ENCODE measurements around the gene SLC4A2.

The SLC4A2 gene

DNA sequence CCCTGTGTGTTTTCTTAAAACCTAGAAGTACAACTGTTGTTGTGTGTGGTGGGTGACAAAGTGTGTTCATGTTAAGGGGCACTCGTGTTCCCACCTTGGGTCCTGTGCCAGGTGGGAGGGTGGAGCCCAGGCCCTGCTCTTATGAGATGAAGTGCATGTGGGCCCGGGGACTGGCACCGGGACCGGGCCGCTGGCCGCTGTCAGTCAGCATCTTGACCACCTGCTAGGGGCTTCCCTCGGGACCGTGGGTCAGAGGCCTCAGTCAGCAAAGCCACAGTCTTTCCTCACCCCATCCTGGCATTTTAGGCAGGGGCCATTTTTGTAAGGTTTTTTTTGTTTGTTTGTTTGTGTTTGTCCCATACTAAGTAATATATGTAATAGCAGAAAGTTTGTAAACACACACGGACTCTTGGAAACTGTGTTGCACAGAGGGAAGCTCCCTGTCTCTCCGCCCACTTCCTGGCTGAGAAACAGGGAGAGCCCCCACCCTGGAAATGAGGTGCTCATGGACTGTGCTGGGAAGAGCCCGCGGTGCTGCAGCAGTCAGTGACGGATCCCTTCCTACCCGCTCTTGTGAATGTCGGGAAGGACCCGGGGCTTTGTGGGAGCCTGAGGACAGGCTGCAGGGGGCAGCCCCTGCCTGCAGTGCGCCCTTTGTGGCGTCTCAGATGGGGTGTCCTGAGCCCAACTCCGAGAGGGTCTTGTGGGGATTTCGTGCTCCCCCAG, 40.3 kb downstream of the SLC4A2 start:
- peaks cover 60% of the 10 kb centered on the region for H4K20me1 ChIP-seq (ENCODE audit: insufficient read depth, low read length)
- H3K79me2 ChIP-seq (ENCODE audit: low read length) = peaks cover 67% of the 10 kb centered on the region
- no peak overlapping the region for H3K4me2 ChIP-seq (ENCODE audit: low read length)
- H3K9ac ChIP-seq (ENCODE audit: low read length) = no peak overlapping the region
- TF ChIP-seq, protein P1, sequence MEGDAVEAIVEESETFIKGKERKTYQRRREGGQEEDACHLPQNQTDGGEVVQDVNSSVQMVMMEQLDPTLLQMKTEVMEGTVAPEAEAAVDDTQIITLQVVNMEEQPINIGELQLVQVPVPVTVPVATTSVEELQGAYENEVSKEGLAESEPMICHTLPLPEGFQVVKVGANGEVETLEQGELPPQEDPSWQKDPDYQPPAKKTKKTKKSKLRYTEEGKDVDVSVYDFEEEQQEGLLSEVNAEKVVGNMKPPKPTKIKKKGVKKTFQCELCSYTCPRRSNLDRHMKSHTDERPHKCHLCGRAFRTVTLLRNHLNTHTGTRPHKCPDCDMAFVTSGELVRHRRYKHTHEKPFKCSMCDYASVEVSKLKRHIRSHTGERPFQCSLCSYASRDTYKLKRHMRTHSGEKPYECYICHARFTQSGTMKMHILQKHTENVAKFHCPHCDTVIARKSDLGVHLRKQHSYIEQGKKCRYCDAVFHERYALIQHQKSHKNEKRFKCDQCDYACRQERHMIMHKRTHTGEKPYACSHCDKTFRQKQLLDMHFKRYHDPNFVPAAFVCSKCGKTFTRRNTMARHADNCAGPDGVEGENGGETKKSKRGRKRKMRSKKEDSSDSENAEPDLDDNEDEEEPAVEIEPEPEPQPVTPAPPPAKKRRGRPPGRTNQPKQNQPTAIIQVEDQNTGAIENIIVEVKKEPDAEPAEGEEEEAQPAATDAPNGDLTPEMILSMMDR (IDR thresholded peaks at IDR 0.05; ENCODE audit: low read depth, low read length) = no peak
- no peak for TF ChIP-seq EZH2phosphoT487 (IDR thresholded peaks at IDR 0.05; ENCODE audit: low read depth)
- H3K4me3 ChIP-seq (ENCODE audit: low read length) = no peak overlapping the region
- H3K4me1 ChIP-seq (ENCODE audit: low read length) = no peaks in the 10 kb centered on the region
- H2AFZ ChIP-seq (ENCODE audit: low read depth, low read length) = no peak overlapping the region
- no peaks in the 10 kb centered on the region for H3K9me3 ChIP-seq (ENCODE audit: insufficient read depth, low read length)
- H3K27ac ChIP-seq (ENCODE audit: low read length) = no peak overlapping the region
- H3K36me3 ChIP-seq (replicated peaks; ENCODE audit: low read depth, low read length) = peaks cover 5% of the 10 kb centered on the region
- H3K27me3 ChIP-seq (ENCODE audit: low read depth, low read length) = no peaks in the 10 kb centered on the region

DNA sequence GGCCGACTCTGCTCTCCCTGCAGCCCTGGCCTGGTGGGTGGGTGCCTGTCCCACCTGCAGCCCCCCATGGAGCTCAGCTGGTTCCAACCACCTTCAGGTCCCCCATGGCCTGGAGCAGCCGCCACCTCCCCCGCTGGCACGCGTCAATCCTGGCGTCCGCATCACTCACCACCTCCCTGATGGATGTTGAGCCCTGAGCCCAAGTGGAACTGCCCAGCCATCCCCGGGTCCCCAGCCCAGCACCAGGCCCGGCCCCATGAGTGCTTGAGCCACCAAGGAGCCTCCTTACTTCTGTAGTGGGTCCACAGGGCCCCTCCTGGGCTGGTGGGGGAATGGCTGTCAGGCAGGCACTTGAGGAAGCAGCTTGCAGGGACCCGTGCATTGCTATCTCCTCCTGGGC, 41.5 kb downstream of the SLC4A2 start:
- no peak overlapping the region for H3K27ac ChIP-seq (ENCODE audit: low read length)
- H3K79me2 ChIP-seq (ENCODE audit: low read length) = peaks cover 56% of the 10 kb centered on the region
- H3K36me3 ChIP-seq (replicated peaks; ENCODE audit: low read depth, low read length) = peaks cover 3% of the 10 kb centered on the region
- no peak overlapping the region for H3K4me3 ChIP-seq (ENCODE audit: low read length)
- no peak for TF ChIP-seq EZH2phosphoT487 (IDR thresholded peaks at IDR 0.05; ENCODE audit: low read depth)
- TF ChIP-seq, protein P1 (IDR thresholded peaks at IDR 0.05; ENCODE audit: low read depth, low read length) = no peak
- no peak overlapping the region for H3K4me2 ChIP-seq (ENCODE audit: low read length)
- H3K9me3 ChIP-seq (ENCODE audit: insufficient read depth, low read length) = no peaks in the 10 kb centered on the region
- H3K4me1 ChIP-seq (ENCODE audit: low read length) = no peaks in the 10 kb centered on the region
- no peaks in the 10 kb centered on the region for H3K27me3 ChIP-seq (ENCODE audit: low read depth, low read length)
- no peak overlapping the region for H2AFZ ChIP-seq (ENCODE audit: low read depth, low read length)
- H3K9ac ChIP-seq (ENCODE audit: low read length) = no peak overlapping the region
- peaks cover 48% of the 10 kb centered on the region for H4K20me1 ChIP-seq (ENCODE audit: insufficient read depth, low read length)

DNA sequence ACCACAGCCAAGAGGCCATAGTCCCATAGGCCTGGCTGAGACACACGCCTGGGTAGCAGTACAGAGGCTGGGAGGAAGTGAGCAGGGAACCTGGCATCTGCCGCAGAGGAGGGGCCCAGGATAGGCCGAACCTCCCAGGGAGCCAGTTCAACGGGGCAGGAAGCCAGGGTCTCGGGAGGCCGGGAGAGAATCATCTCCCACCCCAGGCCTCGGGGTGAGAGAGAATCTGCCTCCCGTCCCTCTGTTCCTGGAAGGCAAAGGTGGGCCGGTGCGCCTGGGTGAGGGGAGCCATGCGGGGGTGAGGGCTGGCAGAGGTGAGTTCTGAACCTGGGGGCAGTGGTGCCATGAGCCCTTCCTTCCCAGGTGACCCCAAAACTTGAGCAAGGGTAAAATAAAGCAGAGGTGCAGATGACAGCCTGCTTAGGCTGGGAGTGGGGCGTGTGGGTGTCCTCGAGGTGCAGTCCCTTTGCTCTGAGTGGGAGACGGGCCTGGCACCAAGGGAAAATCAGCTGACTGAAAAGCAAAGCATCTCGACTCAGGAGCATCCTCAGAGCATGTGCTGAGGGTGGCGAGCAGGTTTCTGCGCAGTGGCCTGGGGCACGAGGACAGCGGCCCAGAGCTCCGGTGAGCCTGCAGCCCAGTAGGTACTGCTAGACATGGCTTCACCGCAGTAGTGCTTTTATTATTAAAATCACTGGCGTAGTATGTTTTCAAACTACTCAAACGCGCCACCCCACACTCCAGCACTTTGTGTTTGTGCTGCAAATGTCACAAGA, 42.4 kb downstream of the SLC4A2 start:
- Histone ChIP-seq H3K36me3 (replicated peaks; ENCODE audit: low read depth, low read length) (no peaks in the 10 kb centered on the region), H4K20me1 (ENCODE audit: insufficient read depth, low read length) (peaks cover 45% of the 10 kb centered on the region), H3K9ac (ENCODE audit: low read length) (no peak overlapping the region), H3K9me3 (ENCODE audit: insufficient read depth, low read length) (no peaks in the 10 kb centered on the region), H3K4me1 (ENCODE audit: low read length) (no peaks in the 10 kb centered on the region), H3K79me2 (ENCODE audit: low read length) (peaks cover 48% of the 10 kb centered on the region), H2AFZ (ENCODE audit: low read depth, low read length) (no peak overlapping the region), H3K27me3 (ENCODE audit: low read depth, low read length) (no peaks in the 10 kb centered on the region), H3K4me3 (ENCODE audit: low read length) (no peak overlapping the region), H3K27ac (ENCODE audit: low read length) (no peak overlapping the region), H3K4me2 (ENCODE audit: low read length) (no peak overlapping the region)
- no peak for TF ChIP-seq EZH2phosphoT487 (IDR thresholded peaks at IDR 0.05; ENCODE audit: low read depth)
- TF ChIP-seq, protein P1 (IDR thresholded peaks at IDR 0.05; ENCODE audit: low read depth, low read length) = no peak

DNA sequence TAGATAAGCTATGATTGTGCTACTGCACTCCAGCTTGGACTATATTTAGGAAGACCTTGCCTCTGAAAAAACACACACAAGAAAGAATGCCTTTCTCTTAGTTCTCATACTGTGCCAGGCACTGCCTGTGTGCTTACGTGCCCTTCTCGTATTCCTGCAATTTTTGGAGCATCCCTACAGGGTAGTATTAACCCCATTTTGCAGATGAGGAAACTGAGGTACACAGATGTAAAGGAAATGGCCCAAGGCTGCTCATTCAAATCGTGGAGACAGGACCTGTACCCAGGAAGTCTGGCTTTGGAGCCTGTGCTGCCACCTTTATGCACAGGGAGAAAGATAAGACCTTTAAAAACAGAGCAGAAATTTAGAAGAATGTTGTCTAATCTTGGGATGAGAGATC, 43.6 kb downstream of the SLC4A2 start:
- no peaks in the 10 kb centered on the region for H3K36me3 ChIP-seq (replicated peaks; ENCODE audit: low read depth, low read length)
- no peak overlapping the region for H3K9ac ChIP-seq (ENCODE audit: low read length)
- no peaks in the 10 kb centered on the region for H3K4me1 ChIP-seq (ENCODE audit: low read length)
- TF ChIP-seq, protein P1 (IDR thresholded peaks at IDR 0.05; ENCODE audit: low read depth, low read length) = no peak
- TF ChIP-seq EZH2phosphoT487 (IDR thresholded peaks at IDR 0.05; ENCODE audit: low read depth) = no peak
- no peaks in the 10 kb centered on the region for H3K27me3 ChIP-seq (ENCODE audit: low read depth, low read length)
- no peak overlapping the region for H3K4me2 ChIP-seq (ENCODE audit: low read length)
- no peaks in the 10 kb centered on the region for H3K9me3 ChIP-seq (ENCODE audit: insufficient read depth, low read length)
- H3K79me2 ChIP-seq (ENCODE audit: low read length) = peaks cover 40% of the 10 kb centered on the region
- H3K27ac ChIP-seq (ENCODE audit: low read length) = no peak overlapping the region
- no peak overlapping the region for H2AFZ ChIP-seq (ENCODE audit: low read depth, low read length)
- peaks cover 50% of the 10 kb centered on the region for H4K20me1 ChIP-seq (ENCODE audit: insufficient read depth, low read length)
- H3K4me3 ChIP-seq (ENCODE audit: low read length) = no peak overlapping the region

All from OCI-LY3 (cell line).